Thyroid gland (tissue), 4 donors: ENCODE results near the gene CHST8. TPM values are rescaled to one million over a fixed set of nuclear protein-coding genes. Genes with fewer than 3 reads are reported as not detected.

Source experiments
- DNase-seq, 2 donors: peaks; one replicate each; pipeline ENCODE4 v3.0.0-alpha.2; 2019
- H3K27ac ChIP-seq, 3 donors: fragments of 200-600 bp; sonication (generic); 1 replicate in 2 of 3; 2 replicates in 1 of 3; pipeline ENCODE4 v1.5.1; 2016 to 2019; ENCODE audit warnings: mild to moderate bottlenecking in 1 of 3, moderate library complexity in 1 of 3
- H3K27me3 ChIP-seq: fragments of 200-600 bp; sonication (generic); one replicate; pipeline ENCODE4 v1.5.1; 2019
- H3K36me3 ChIP-seq, 2 donors: fragments of 200-600 bp; sonication (generic); one replicate each; pipeline ENCODE4 v1.5.1; 2016 to 2019
- H3K4me1 ChIP-seq, 2 donors: fragments of 200-600 bp; sonication (generic); one replicate each; pipeline ENCODE4 v1.5.1; 2017 to 2019
- H3K4me3 ChIP-seq, 3 donors: fragments of 200-600 bp; sonication (generic); replicated peaks in 1 of 3; 1 replicate in 2 of 3; 2 replicates in 1 of 3; pipeline ENCODE4 v1.5.1; 2016; ENCODE audit warnings: mild to moderate bottlenecking in 1 of 3
- H3K9me3 ChIP-seq: fragments of 200-600 bp; sonication (generic); one replicate; pipeline ENCODE4 v1.5.1; 2017
- CTCF ChIP-seq, 6 experiments: fragments of 200-600 bp in 3 of 6; fragments of 450-650 bp in 3 of 6; sonication (generic) in 3 of 6; IDR thresholded peaks; one replicate each; pipeline ENCODE4 v1.5.1; 2016 to 2019; ENCODE audit warnings: antibody characterized with exemption in 6 of 6, mild to moderate bottlenecking in 2 of 6, inconsistent platforms in 1 of 6, moderate library complexity in 1 of 6
- POLR2A ChIP-seq, 2 donors: fragments of 450-650 bp; IDR thresholded peaks; one replicate each; pipeline ENCODE4 v1.6.1; 2017; ENCODE audit warnings: antibody characterized with exemption in 2 of 2, mild to moderate bottlenecking in 2 of 2, moderate library complexity in 1 of 2
- WGBS, 2 donors: methylation state at CpG; one replicate each; pipeline ENCODE4 v1.1.5; 2017; 5-methylcytosine and 5-hydroxymethylcytosine counted together
- intact Hi-C: fragments of 100-400 bp; cut with DNase I; formaldehyde crosslinking; loops from one replicate; pipeline ENCODE4 v1.15.1; 2023
- total RNA-seq, 4 donors: library from RNA; depleted of rRNA; stranded (reverse); fragments of >200 nt; gene quantifications; one replicate each; pipeline ENCODE4 v1.2.3, GENCODE V29; 2016

The CHST8 gene
- total RNA-seq, 4 donors from 2014 or later = 0.83 to 2.6 (median 1.4) TPM; not detected in 1

GRCh38 chr19:33665776-33666595 lies 44.2 kb downstream of the CHST8 start:
- 76 to 79% methylated on average over 20 to 22 of the region's 22 CpGs for WGBS, 2 donors
- TF ChIP-seq CTCF (IDR thresholded peaks at IDR 0.05) (no peak), POLR2A (IDR thresholded peaks at IDR 0.05) (no peak)
- no peak for DNase-seq
- Histone ChIP-seq H3K4me1 (no peaks in the 10 kb centered on the region), H3K9me3 (no peaks in the 10 kb centered on the region), H3K27me3 (no peaks in the 10 kb centered on the region), H3K4me3 (no peak overlapping the region), H3K36me3 (no peaks in the 10 kb centered on the region), H3K27ac (no peak overlapping the region)
- intact Hi-C loops = no loop called here

- Histone ChIP-seq H3K4me1 (no peaks in the 10 kb centered on the region), H3K9me3 (no peaks in the 10 kb centered on the region), H3K36me3 (no peaks in the 10 kb centered on the region), H3K27ac (no peak overlapping the region), H3K4me3 (no peak overlapping the region), H3K27me3 (no peaks in the 10 kb centered on the region)
- no peak for DNase-seq
- WGBS, 2 donors = 69 to 74% methylated on average over 15 of the region's 15 CpGs
- intact Hi-C loops = no loop called here
- TF ChIP-seq CTCF (IDR thresholded peaks at IDR 0.05) = no peak
- TF ChIP-seq POLR2A (IDR thresholded peaks at IDR 0.05) = no peak
These were observed 45.4 kb downstream of the CHST8 start for GRCh38 chr19:33667141-33667650.

GRCh38 chr19:33667881-33668280 lies 46.1 kb downstream of the CHST8 start:
- intact Hi-C loops = no loop called here
- no peak for DNase-seq
- TF ChIP-seq CTCF (IDR thresholded peaks at IDR 0.05) = no peak
- TF ChIP-seq POLR2A (IDR thresholded peaks at IDR 0.05) = no peak
- no peaks in the 10 kb centered on the region for H3K4me1 ChIP-seq
- H3K27ac ChIP-seq = no peak overlapping the region
- H3K4me3 ChIP-seq = no peak overlapping the region
- WGBS, 2 donors = 84 to 86% methylated on average over 15 of the region's 15 CpGs
- no peaks in the 10 kb centered on the region for H3K9me3 ChIP-seq
- no peaks in the 10 kb centered on the region for H3K27me3 ChIP-seq
- H3K36me3 ChIP-seq = no peaks in the 10 kb centered on the region

- 62 to 69% methylated on average over 8 of the region's 8 CpGs for WGBS, 2 donors
- intact Hi-C loops = no loop called here
These were observed 47.2 kb downstream of the CHST8 start for GRCh38 chr19:33668968-33669367.

More at GRCh38 chr19:33668968-33669367, 47.2 kb downstream of the CHST8 start:
- TF ChIP-seq CTCF (IDR thresholded peaks at IDR 0.05) (no peak), POLR2A (IDR thresholded peaks at IDR 0.05) (no peak)
- Histone ChIP-seq H3K36me3 (no peaks in the 10 kb centered on the region), H3K27ac (no peak overlapping the region), H3K27me3 (no peaks in the 10 kb centered on the region), H3K9me3 (no peaks in the 10 kb centered on the region), H3K4me1 (no peaks in the 10 kb centered on the region), H3K4me3 (no peak overlapping the region)
- DNase-seq = no peak
